Loucy (cell line): Measurements from ENCODE around the gene RAB35.

Source experiments
- H2AFZ ChIP-seq: fragments of 200-600 bp; sonication (generic); 2 replicates; pipeline ENCODE4 v1.6.0; 2016; ENCODE audit warnings: antibody characterized with exemption, mild to moderate bottlenecking, low read length, moderate library complexity
- H3F3A ChIP-seq: fragments of 200-600 bp; 2 replicates; pipeline ENCODE4 v1.6.0; 2016; ENCODE audit warnings: antibody characterized with exemption, low read depth, mild to moderate bottlenecking
- H3K27me3 ChIP-seq: fragments of 200-600 bp; sonication (generic); 2 replicates; pipeline ENCODE4 v1.6.1; 2014; ENCODE audit warnings: low read length, mild to moderate bottlenecking; ENCODE audit not compliant: insufficient read depth, poor library complexity, severe bottlenecking
- H3K36me3 ChIP-seq: fragments of 200-600 bp; sonication (generic); 2 replicates; pipeline ENCODE4 v1.6.1; 2016; ENCODE audit warnings: low read length; ENCODE audit not compliant: insufficient read depth
- H3K4me1 ChIP-seq: fragments of 200-600 bp; sonication (generic); 2 replicates; pipeline ENCODE4 v1.5.1; 2014; ENCODE audit warnings: low read length, mild to moderate bottlenecking; ENCODE audit not compliant: insufficient read depth, poor library complexity, severe bottlenecking
- H3K4me2 ChIP-seq: fragments of 200-600 bp; sonication (generic); 2 replicates; pipeline ENCODE4 v1.6.0; 2014; ENCODE audit warnings: antibody characterized with exemption, low read length, low read depth, mild to moderate bottlenecking; ENCODE audit not compliant: poor library complexity, severe bottlenecking
- H3K4me3 ChIP-seq: fragments of 200-600 bp; sonication (generic); 2 replicates; pipeline ENCODE4 v1.5.1; 2014; ENCODE audit warnings: low read length, mild to moderate bottlenecking, mixed read lengths; ENCODE audit not compliant: poor library complexity, severe bottlenecking
- H3K79me2 ChIP-seq: fragments of 200-600 bp; sonication (generic); 2 replicates; pipeline ENCODE4 v1.6.1; 2014; ENCODE audit warnings: low read length; ENCODE audit not compliant: insufficient read depth
- H3K9ac ChIP-seq: fragments of 200-600 bp; sonication (generic); 2 replicates; pipeline ENCODE4 v1.6.0; 2014; ENCODE audit warnings: mild to moderate bottlenecking, low read depth, low read length, moderate library complexity; ENCODE audit not compliant: poor library complexity, severe bottlenecking
- H3K9me2 ChIP-seq: fragments of 200-600 bp; sonication (generic); replicated peaks from 2 replicates; pipeline ENCODE4 v1.6.1; 2016; ENCODE audit warnings: low read depth, low read length, mixed read lengths
- H3K9me3 ChIP-seq: fragments of 200-600 bp; sonication (generic); 2 replicates; pipeline ENCODE4 v1.6.1; 2014; ENCODE audit warnings: mild to moderate bottlenecking, antibody characterized with exemption, low read length, low read depth; ENCODE audit not compliant: insufficient read depth
- H4K20me1 ChIP-seq: fragments of 200-600 bp; sonication (generic); 2 replicates; pipeline ENCODE4 v1.6.0; 2014; ENCODE audit warnings: antibody characterized with exemption, low read length, mild to moderate bottlenecking; ENCODE audit not compliant: insufficient read depth, poor library complexity, severe bottlenecking
- CTCF ChIP-seq: fragments of 200-600 bp; sonication (generic); conservative IDR thresholded peaks from 2 replicates; pipeline ENCODE4 v1.5.1; 2014; ENCODE audit warnings: mild to moderate bottlenecking, antibody characterized with exemption, low read length
- EZH2phosphoT487 ChIP-seq: fragments of 200-600 bp; IDR thresholded peaks from 2 replicates; pipeline ENCODE4 v1.6.1; 2018; ENCODE audit warnings: antibody characterized with exemption, mild to moderate bottlenecking, moderate library complexity, borderline replicate concordance

Gene RAB35

DNA sequence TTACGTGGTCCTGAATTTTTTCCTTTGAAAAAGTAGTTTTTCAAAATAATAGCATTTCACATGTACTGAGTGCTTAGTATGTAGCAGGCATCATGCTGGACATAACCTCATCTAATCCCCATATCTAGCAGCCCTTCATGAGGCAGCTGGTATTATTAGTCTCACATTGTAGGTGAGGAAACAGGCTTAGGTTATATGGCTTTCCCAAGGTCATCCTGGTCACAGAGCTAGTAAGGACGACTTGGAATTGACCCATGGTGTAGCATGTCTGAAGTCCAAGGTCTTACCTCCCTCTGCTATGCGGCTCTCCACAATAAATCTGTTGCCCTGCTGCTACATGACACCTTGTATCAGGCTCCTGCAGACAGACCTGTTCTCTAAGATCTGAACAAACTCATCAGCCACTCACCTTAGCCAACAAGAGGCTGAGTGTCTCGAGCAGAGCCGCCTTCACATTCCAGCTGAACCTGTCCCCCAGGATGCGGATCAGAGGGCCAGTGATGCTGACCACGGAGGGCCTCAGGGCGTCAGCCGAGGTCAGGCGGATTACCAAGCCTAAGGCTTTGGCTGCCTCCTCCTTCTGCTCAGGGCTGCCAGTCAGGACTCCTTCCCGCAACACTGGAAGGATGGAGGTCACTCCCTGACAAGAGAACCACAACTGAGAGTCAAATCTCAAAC, 19.7 kb upstream of the RAB35 start:
- Histone ChIP-seq H3K27me3 (no peaks in the 10 kb centered on the region), H3K79me2 (no peaks in the 10 kb centered on the region), H3F3A (no peaks in the 10 kb centered on the region), H3K4me2 (no peak overlapping the region), H3K9ac (no peak overlapping the region), H4K20me1 (no peaks in the 10 kb centered on the region), H3K36me3 (peaks cover 93% of the 10 kb centered on the region; the same call in 1 of the 2 replicates), H3K9me3 (no peaks in the 10 kb centered on the region), H3K9me2 (no peaks in the 10 kb centered on the region), H3K4me3 (no peak overlapping the region), H2AFZ (no peak overlapping the region), H3K4me1 (no peaks in the 10 kb centered on the region)
- TF ChIP-seq EZH2phosphoT487 (no peak), CTCF (no peak)

- Histone ChIP-seq H3K36me3 (peaks cover 93% of the 10 kb centered on the region; the same call in 1 of the 2 replicates), H3K9me2 (no peaks in the 10 kb centered on the region), H3K79me2 (no peaks in the 10 kb centered on the region), H3K4me1 (no peaks in the 10 kb centered on the region), H2AFZ (no peak overlapping the region), H3K9ac (no peak overlapping the region), H3K4me2 (no peak overlapping the region), H3F3A (no peaks in the 10 kb centered on the region), H3K9me3 (no peaks in the 10 kb centered on the region), H4K20me1 (no peaks in the 10 kb centered on the region), H3K27me3 (no peaks in the 10 kb centered on the region), H3K4me3 (no peak overlapping the region)
- no peak for TF ChIP-seq CTCF
- no peak for TF ChIP-seq EZH2phosphoT487
These were observed 17.9 kb upstream of the RAB35 start for GRCh38 chr12:120134307-120134980.

GRCh38 chr12:120132863-120133385, 16.4 kb upstream of the RAB35 start:
- no peak for TF ChIP-seq CTCF
- no peak for TF ChIP-seq EZH2phosphoT487
- Histone ChIP-seq H3K4me2 (no peak overlapping the region), H3K36me3 (peaks cover 96% of the 10 kb centered on the region; the same call in 1 of the 2 replicates), H3K79me2 (no peaks in the 10 kb centered on the region), H3K4me1 (no peaks in the 10 kb centered on the region), H3K9me3 (no peaks in the 10 kb centered on the region), H3K27me3 (no peaks in the 10 kb centered on the region), H2AFZ (no peak overlapping the region), H3K9ac (no peak overlapping the region), H4K20me1 (no peaks in the 10 kb centered on the region), H3K4me3 (no peak overlapping the region), H3F3A (no peaks in the 10 kb centered on the region), H3K9me2 (no peaks in the 10 kb centered on the region)
